Frontal cortex (tissue), 4 donors: ENCODE measurements around the gene GGA2. TPM values are rescaled to one million over a fixed set of nuclear protein-coding genes. Genes with fewer than 3 reads are reported as not detected.
A peak's percentile ranks its signal among the peaks of the same experiment; 100 is the strongest.
"Not testable (repeated sequence)": the region's sequence is repeated elsewhere in the genome, so short reads cannot be mapped to it uniquely, and the experiment has no call there.

Experiments
- DNase-seq, 2 donors: peaks; one replicate each; pipeline ENCODE4 v3.0.0; 2012; ENCODE audit warnings: low spot score in 2 of 2
- FAIRE-seq: peaks from 2 replicates; lab custom pipeline; 2012; peaks lifted over from hg19 to GRCh38; lab: Jason Lieb, UNC
- total RNA-seq: library from RNA; depleted of rRNA; stranded (reverse); fragments of >200 nt; gene quantifications from one replicate; pipeline ENCODE4 v1.2.3, GENCODE V29; 2014
- donor health status: control.
- donor health status: control.
- donor health status: control.

Gene GGA2
- total RNA-seq, 1 donor from 2014 or later: 17.9 TPM

DNA sequence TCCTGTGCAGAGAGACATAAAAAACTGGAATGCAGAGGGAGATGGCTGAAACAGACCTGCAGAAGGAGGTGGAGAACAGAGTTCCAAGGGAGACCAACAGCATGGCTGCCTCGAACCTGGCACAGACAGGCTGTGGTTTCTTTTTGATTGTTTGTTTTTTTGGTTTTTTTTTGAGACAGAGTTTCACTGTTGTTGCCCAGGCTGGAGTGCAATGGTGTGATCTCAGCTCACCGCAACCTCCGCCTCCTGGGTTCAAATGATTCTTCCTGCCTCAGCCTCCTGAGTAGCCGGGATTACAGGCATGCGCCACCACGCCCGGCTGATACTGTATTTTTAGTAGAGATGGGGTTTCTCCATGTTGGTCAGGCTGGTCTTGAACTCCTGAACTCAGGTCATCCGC, 26.8 kb downstream of the GGA2 start:
- not testable (repeated sequence) for FAIRE-seq, DNase-seq

DNA sequence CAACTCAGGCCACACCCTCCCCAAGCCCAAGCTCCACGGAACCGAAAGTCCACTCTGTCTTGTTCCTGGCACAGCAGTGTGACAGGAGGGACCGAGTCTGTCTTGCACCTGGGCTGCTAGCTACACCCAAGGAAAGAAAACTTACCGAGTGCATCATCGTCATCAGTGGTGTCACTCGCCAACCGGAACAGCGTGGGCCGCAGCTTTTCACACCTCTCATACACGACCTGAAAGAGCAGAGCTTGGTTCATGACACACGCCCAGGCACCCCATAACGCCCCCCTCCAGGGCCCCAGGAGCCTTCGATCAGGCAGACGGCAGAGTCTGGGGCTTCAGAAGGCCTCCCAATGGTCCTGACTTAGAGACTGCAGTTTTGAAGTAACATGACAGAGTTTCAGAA, 27.5 kb downstream of the GGA2 start:
- no peak for FAIRE-seq
- no peak for DNase-seq

DNA sequence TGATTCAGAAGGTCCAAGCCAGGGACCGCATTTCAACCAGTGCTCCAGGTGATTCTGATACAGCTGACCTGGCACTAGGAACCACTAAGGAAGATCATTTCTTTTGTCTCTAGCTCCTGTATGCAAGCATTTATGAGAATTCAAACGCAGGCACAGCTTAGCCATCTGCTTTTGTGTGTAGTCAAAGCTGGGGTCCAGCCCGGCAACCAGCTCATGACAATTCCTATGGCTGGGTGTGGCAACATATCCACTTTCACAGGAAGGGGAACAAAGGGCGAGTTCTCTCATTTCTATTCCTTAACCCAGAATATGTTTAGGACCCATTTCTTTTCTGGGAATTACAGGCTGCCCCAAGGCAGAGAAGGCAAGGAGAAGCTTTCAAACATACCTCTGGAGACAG, 30.0 kb downstream of the GGA2 start:
- FAIRE-seq: no peak

DNA sequence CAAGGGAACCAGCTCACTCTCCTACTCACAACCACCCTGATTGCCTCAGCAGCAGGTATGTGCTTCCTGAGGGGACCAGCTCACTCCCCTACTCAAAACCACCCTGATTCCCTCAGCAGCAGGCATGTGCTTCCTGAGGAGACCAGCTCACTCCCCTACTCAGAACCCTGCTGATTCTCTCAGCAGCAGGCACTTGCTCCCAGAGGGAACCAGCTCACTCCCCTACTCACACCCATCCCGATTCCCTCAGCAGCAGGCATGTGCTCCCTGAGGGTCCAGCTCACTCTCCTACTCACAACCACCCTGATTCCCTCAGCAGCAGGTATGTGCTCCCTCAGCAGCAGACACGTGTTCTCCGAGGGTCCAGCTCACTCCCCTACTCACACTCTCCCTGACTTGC, 31.2 kb downstream of the GGA2 start:
- no peak for FAIRE-seq
- no peak for DNase-seq

More for the DNA sequence above, 30.0 kb downstream of the GGA2 start:
- DNase-seq: no peak

DNA sequence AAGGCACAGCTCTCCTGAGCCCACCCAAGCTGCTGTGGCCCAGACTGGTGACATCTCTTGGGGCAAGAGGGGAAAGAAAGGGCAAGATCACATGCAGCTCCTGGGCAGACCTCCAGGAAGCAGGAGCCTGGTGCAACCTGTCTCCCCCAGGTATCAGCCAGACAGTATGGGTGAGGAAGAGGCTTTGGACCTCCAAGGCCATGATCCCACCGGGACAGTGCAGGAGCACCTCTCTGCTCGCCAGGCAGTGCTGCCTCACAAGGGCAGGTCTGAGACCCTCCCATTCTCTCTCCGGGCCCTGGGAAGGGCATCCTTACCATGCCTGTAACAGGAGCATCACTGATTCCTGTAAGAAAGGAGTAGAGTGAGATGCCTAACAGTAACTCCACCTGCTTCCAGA, 31.7 kb downstream of the GGA2 start:
- DNase-seq (no peak), FAIRE-seq (no peak)

DNA sequence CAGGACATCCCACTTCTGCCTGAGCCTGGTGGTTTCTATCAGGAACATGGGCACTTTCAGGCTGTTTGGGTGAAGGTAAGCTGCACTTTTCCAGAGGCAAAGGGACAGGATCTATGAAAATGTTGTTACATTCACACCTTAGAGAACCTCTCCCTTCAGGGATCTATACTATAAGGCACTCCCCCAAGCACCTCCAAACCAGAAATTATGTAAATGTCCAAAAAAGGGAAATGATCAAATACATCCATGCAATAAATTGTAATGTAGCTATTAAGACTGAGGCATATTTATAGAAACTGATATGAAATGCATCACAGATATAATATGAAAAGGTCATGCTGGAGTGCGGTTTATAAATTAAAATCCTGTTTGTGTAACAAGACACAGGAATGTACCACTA, 34.0 kb downstream of the GGA2 start:
- FAIRE-seq (no peak), DNase-seq (no peak)

DNA sequence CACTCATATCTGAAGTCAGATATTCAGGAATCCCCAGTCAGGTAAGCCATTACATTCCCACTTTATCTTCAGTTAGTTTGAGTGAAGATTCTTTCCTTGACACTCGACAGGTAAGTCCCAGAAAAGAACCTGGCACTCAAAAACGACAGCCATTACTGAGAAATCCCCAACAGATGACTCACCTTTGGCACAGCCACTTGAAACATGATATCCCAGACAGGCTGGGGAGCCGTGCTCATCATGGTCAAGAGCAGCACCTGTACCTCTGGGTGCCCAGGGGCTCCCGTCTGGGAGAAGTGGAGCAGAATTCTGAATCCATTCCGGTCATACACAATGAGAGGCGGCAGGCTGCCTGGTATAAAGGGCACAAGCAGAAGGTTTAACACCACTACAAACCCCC, 40.5 kb downstream of the GGA2 start:
- no peak for FAIRE-seq

DNA sequence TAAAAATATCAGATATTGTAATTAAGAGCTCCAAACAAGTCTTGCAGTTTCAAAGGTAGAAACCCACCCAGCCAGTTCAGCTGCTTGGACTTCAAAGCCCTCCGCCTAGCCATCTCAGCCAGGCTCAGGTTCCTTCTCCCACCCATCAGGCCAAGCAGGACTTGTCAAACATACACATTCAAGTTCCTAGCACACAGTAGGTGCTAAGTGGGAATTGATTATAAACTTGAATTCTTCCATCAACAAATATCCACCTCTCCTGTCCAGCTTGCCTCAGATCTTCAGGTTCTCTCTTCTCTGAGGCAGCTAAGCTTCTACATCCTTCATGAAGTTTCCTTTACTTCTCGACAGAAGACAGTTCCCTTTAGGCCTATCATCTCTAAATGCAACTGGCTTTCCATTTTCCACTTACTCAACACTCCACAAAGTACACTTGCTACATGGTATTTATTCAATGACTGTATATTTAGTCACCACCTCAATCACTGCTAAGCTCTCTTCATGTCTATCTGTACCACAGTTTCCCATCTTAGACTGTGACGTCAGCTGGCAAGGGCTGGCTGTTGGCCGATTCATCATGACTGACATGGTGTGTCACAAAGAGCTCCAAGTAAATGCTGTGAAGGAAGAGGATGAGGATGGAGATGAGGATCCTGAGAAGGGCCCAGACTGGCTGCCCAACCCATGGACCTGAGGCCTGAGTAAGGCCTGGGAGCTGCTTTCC, 44.0 kb downstream of the GGA2 start:
- FAIRE-seq (no peak), DNase-seq (no peak)

More for the DNA sequence above, 40.5 kb downstream of the GGA2 start:
- DNase-seq: no peak

DNA sequence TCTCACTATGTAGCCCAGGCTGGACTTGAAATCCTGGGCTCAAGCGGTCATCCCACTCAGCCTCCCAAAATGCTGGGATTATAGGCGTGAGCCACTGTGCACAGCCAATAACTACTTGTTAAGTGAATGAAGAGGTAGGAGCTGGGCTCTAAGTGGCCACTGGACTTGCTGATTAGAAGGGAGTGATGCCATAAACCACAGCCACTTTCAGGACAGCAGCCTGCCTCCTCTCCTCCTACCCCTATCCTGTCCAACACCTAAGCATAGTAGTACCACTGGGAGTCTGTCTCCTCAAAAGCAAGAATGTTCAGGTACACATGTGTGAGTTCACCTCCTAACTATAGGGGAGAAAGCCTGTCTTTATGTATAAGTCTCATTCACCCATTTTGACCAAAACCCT, 45.1 kb downstream of the GGA2 start:
- DNase-seq: no peak
- FAIRE-seq: no peak

DNA sequence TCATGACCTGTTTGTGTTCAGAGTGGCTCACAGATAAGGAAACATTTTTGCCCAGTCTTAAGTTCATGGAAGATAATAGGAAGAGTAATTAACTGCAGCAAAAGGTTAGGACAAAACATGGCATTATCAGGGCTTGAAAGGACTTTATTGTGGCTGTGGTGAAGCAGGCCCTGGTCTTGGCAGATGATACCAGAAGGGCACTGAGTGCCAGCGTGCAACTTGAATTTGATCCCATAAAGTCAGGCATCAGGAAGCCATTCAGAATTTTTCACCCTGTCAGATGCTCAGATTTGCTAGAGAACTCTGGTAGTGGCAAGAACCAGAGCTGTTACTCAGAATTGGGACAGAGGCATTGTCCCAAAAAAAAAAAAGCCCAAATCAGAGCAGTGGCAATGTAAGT, 46.1 kb downstream of the GGA2 start:
- FAIRE-seq (no peak), DNase-seq (peak in 1 of 2 donors; percentile 27)

DNA sequence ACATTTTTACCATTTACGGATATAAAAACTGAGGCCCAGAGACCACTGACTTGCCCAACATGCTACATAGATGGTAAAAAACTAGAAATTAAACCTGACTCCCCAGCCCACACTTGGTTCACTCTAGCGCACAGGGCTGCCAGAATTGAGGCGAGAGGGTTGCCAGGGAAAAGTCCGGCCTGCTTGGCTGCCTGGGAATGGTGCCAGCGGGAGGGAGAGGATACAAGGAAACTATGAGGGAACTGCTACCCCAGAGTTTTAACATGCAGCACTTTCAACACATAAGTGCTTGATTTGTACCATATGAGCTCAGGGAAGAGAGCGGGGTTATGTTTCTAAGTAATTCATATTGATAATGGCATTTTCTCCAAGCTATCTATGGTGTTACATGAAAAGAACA, 47.3 kb downstream of the GGA2 start:
- not testable (repeated sequence) for FAIRE-seq
- DNase-seq: peak in 1 of 2 donors; percentile 55

DNA sequence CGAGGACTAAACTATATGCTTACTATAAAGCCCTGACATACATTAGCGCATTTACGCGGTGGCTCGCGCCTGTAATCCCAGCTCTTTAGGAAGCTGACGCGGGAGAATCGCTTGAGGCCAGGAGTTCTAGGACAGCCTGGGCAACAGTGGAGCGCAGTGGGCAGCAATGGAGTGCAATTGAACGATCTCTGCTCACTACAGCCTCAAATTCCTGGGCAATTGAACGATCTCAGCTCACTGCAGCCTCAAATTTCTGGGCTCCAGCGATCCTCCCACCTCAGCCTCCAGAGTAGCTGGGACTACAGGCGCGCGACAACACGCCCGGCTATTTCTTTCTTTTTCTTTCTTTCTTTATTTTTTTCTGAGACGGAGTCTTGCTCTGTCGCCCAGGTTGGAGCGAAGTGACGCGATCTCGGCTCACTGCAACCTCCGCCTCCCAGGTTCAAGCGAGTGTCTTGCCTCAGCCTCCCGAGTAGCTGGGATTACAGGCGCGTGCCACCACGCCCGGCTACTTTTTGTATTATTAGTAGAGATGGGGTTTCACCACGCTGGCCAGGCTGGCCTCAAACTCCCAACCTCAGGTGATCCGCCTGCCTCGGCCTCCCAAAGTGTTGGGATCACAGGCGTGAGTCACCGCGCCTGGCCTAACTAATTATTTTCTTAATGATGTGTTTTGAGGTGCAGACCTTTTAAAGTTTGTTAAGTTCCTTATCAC, 56.8 kb downstream of the GGA2 start:
- FAIRE-seq (no peak), DNase-seq (no peak)

DNA sequence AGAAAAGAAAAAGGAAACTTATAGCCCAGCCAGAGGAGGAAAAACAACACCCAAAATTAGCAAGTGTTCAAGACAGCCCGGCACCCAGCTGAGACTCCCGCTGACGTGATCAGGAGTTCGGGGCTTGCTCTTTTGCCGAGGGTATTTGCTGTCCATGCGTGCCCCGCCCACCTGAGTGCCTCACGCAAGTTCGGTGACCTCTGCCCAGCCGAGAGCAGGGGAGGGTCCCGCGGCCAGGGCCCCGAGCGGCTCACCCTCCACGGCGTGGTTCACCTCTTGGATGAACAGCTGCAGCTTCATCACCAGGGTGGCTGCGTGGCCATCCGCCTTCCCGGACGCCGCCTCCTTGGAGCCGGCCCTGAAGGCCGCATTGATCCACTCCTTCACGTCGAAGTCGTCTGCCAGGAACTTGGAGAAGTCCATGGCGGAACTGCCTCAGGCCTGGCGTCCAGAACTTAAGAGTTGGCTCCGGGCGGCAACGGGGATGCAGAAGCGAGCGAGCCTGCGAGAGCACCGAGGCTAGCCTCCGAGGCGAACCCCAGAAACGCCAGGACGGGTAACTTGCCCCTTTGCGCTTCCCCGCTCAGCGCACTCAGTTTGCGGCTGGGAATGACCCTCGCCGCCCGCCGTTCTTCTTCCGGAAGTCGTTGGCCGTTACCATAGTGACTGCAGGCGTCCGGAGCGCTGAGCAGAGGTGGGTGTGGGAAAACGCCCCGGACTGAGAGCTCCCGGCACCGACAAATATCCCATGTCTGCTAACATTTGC, 57.5 kb downstream of the GGA2 start, which contains the start of gene COG7:
TSS of gene COG7 (minus strand) at position 618 of the 766 bp plus-strand sequence. CDS start at position 423, 195 bp downstream.
- DNase-seq (peak; percentile 65 to 85), FAIRE-seq (no peak)

DNA sequence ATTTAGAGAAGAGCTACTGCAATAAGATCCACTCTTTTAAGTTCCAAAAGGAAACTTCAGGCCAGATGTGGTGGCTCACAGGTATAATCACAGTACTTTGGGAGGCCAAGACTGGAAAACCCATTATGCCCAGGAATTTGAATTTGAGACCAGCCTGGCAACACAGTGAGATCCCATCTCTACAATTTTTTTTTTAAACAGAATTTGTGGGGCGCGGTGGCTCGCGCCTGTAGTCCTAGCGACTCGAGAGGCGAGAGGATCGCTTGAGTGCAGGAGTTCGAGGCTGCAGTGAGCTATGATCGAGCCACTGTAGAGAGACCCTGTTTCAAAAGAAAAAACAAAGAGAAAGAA, 58.1 kb downstream of the GGA2 start:
- FAIRE-seq (no peak), DNase-seq (no peak)

DNA sequence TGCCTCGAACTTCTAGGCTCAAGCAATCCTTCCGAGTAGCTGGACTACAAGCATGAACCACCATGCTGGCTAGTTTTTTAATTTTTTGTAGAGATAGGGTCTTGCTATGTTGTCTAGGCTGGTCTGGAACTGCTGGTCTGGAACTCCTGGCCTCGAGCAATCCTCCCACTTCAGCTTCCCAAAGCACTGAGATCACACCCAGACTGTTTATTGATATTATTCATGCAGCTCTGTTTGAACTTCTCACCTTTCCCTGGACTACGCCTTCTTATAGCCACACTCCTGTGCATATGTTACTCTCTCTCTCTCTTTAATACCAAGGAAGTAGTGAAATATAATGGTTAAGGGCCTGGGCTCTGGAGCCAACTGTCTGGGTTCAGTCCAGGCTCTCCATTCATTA, 61.9 kb downstream of the GGA2 start:
- FAIRE-seq (no peak), DNase-seq (no peak)

DNA sequence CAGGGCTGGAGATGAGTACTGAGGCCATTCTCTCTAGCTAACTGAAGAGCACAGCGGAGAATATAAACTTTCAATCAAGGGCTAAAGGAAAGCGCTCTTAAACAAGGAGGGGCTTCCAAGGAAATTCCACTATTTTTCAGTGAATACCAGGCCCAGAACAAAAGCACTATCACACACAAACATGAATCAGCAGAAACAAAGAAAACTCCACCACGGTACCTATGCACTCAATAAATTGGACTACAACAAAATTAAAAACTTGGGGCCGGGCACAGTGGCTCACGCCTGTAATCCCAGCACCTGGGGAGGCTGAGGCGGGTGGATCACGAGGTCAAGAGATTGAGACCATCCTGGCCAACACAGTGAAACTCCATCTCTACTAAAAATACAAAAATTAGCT, 72.8 kb downstream of the GGA2 start:
- not testable (repeated sequence) for FAIRE-seq, DNase-seq

DNA sequence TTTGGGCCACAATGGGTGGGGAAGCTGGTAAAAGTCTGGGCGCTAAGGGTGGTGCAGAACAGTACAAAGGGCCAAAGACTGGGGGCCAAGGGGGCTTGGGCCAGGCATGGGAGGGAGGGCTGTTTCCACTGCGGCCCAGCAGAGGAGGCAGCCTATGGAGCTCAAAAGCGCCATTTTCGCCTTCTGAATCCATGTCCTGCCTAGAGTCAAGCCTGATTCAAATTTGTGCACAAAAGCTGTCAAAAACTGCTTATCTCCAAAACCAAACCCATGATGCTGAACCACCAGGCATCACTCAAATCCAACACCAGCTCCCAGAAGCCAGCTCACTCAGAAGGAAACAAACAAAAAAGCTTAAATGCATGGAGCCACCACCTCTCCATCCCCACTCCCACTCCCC, 73.3 kb downstream of the GGA2 start:
- DNase-seq (no peak), FAIRE-seq (no peak)

DNA sequence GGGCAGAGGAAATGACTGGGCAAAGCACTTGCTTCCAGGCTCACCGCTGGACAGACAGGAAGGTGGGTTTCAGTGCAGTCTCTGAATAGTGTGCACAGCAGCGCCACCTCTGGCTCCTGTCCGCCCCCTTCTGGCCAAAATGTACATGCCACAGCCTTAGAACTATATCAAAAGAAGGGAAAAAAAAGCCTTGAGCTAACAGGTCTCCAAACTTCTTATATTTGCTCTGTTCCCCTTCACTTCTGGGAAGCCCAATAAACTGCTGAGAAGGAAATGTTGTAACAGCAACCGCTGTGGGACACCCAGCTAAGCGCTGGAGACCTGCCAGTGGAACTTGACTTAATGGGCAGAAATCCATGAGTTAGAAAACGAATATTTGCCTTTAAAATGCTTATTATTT, 74.8 kb downstream of the GGA2 start:
- DNase-seq (peak in 1 of 2 donors; percentile 27), FAIRE-seq (no peak)

DNA sequence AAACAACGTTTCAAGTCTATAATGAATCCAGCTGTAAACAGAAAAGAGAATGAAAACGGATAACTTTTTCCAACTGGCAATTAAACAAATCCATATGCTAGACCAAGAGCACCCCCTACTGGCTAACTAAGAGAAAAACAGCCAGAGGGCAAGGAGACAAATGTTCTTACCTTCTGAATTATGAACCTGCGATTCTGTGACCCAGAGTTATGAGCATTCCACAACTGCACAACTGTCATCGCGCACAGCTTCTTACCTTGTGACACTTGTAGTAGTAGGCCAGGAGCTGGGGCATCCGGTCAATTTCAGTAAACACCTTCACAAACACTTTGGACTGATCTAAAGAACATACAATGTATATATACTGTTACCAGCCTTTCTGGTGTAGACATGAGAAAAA, 75.9 kb downstream of the GGA2 start:
- FAIRE-seq (peak; percentile 66), DNase-seq (peak in 1 of 2 donors; percentile 57)

DNA sequence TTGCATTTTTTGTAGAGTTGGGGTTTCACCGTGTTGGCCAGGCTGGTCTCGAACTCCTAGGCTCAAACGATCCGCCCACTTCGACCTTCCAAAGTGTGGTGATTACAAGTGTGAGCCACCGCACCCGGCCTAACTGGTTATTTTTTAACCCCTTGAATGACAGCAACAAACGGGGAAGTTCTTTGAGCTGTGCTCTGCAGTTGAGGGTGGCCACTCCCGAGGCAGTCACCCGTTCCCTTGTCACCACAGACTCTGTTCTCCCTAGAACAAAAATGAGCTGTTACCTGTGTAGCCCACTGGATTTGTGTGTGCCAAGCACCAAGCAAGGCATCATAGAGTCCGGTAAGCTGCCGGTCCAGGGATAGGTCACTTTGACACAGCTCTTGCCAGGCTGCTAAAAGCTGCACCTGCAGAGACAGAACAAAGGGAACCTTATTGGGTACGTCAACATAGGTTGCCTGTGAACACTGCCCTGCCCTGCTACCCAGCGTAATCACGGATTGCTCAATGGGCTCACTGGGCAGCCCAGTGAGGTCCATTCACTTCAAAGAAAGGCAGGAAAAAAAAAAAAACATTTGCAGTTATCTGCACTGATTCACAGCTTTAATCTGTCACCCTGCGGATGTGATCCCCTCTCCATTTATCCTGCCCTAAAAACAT, 76.9 kb downstream of the GGA2 start:
- FAIRE-seq: no peak
- no peak for DNase-seq
